PFSK-1 (cell line): ENCODE data around the gene WNT4.

Experiments used
- FOXP2 ChIP-seq: optimal IDR thresholded peaks from 2 replicates; pipeline ENCODE3; 2011; ENCODE audit warnings: borderline replicate concordance, control low read depth, inconsistent platforms; ENCODE audit not compliant: insufficient read depth; ENCODE audit errors: extremely low read length, extremely low read depth
- POLR2AphosphoS5 ChIP-seq: IDR thresholded peaks from 2 replicates; pipeline ENCODE4 v1.6.1; 2012; ENCODE audit warnings: low read depth, mild to moderate bottlenecking, control low read depth, low read length, moderate library complexity
- SIN3A ChIP-seq: IDR thresholded peaks from 2 replicates; pipeline ENCODE4 v1.6.1; 2012; ENCODE audit warnings: mild to moderate bottlenecking, low read length, moderate library complexity, borderline replicate concordance; ENCODE audit not compliant: insufficient read depth
- TAF1 ChIP-seq: IDR thresholded peaks from 2 replicates; pipeline ENCODE4 v1.6.1; 2012; ENCODE audit warnings: low read length, control low read depth, borderline replicate concordance; ENCODE audit not compliant: insufficient read depth
- TF ChIP-seq, protein P1 (sequence below), 2 experiments: IDR thresholded peaks; 2 replicates each; pipeline versions ENCODE4 v1.6.1 to v1.8.0; 2011 to 2012; ENCODE audit warnings: low read depth in 2 of 2, low read length in 2 of 2, control low read depth in 1 of 2, inconsistent platforms in 1 of 2, mild to moderate bottlenecking in 1 of 2, moderate library complexity in 1 of 2; ENCODE audit not compliant: insufficient read depth in 1 of 2

The WNT4 gene

DNA sequence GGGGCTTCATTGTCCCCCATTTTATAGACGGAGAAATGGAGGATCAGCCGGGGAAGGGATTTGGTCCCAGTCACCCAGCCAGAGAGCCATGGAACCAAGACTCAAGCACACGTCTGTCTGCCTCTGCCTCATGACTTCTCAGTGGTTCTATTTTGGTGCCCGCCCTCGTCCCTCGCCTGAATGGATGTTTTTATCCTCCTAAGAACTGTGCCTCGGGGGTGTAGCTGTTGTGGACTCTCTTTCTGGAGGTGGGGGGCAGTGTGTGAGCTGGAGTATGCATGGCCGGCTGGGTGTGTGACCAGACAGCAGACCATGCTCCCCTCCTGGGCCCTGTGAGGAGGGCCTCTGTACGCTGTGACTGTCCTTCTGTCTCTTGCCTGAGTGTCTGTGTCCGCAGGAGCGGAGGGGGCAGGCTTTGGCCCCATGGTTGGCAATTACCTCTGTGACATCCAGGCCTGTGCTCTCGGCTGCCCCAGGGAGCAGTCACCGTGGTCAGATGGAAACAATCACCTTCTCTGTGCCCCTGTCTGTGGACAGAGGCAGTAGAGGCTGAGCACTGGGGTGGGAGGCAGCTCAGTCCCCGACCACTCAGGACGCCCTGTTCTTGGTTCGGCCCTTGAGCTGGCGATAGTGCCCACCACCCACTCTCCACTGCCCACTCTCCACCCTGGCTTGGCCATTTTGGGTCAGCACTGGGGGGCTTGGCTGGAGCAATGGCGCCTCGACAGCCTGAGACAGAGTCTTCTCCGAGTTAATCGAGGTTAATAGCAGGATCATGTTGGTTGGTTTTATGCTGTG, 20.4 kb downstream of the WNT4 start:
- no peak for TF ChIP-seq POLR2AphosphoS5
- no peak for TF ChIP-seq TAF1
- no peak for TF ChIP-seq FOXP2
- TF ChIP-seq, protein P1, sequence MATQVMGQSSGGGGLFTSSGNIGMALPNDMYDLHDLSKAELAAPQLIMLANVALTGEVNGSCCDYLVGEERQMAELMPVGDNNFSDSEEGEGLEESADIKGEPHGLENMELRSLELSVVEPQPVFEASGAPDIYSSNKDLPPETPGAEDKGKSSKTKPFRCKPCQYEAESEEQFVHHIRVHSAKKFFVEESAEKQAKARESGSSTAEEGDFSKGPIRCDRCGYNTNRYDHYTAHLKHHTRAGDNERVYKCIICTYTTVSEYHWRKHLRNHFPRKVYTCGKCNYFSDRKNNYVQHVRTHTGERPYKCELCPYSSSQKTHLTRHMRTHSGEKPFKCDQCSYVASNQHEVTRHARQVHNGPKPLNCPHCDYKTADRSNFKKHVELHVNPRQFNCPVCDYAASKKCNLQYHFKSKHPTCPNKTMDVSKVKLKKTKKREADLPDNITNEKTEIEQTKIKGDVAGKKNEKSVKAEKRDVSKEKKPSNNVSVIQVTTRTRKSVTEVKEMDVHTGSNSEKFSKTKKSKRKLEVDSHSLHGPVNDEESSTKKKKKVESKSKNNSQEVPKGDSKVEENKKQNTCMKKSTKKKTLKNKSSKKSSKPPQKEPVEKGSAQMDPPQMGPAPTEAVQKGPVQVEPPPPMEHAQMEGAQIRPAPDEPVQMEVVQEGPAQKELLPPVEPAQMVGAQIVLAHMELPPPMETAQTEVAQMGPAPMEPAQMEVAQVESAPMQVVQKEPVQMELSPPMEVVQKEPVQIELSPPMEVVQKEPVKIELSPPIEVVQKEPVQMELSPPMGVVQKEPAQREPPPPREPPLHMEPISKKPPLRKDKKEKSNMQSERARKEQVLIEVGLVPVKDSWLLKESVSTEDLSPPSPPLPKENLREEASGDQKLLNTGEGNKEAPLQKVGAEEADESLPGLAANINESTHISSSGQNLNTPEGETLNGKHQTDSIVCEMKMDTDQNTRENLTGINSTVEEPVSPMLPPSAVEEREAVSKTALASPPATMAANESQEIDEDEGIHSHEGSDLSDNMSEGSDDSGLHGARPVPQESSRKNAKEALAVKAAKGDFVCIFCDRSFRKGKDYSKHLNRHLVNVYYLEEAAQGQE (IDR thresholded peaks at IDR 0.05; ENCODE audit: insufficient read depth in 1 of 2, low read depth in 2 of 2, low read length in 2 of 2): no peak
- TF ChIP-seq SIN3A: no peak

DNA sequence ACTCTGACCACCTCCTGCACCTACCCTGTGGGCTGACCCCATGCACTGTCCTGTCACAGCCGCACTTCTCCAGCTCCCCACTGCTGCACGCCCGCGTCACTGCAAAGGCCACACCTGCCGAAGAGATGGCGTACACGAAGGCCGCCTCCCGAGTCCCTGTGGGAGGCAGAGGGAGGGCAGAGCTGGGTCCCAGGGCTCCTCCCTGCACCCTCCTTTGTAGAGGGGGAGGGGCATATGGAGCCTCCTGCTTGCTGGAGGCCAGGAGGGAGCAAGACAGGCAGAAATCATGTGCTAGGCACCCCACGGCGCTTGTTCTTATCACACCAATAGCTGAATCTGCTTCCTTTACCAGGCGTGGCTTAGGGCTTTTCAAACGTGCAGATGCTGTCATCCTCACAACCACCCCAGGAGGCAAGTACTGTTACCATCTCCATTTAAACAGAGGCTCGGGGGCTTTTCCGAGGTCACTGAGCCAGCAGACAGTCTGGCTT, 21.4 kb downstream of the WNT4 start:
- TF ChIP-seq TAF1 (no peak), SIN3A (no peak), FOXP2 (no peak), POLR2AphosphoS5 (no peak)
- TF ChIP-seq, protein P1 (IDR thresholded peaks at IDR 0.05; ENCODE audit: insufficient read depth in 1 of 2, low read depth in 2 of 2, low read length in 2 of 2): no peak

DNA sequence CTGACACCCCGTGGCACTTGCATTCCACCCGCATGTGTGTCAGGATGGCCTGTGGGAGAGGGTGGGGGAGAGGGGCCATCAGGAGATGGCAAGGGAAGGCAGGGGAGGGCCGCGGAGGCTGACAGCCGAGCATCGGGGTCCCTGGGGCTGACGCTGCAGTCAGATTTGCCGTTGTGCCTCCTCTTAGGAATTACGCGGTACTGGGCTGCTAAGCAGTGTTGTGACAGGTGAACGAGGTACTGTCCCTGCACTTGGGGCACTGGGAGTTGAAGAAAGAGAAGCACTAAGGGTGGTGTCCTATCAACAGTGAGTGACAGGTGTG, 22.5 kb downstream of the WNT4 start:
- TF ChIP-seq TAF1 (no peak), FOXP2 (no peak), POLR2AphosphoS5 (no peak), SIN3A (no peak)
- TF ChIP-seq, protein P1 (IDR thresholded peaks at IDR 0.05; ENCODE audit: insufficient read depth in 1 of 2, low read depth in 2 of 2, low read length in 2 of 2): no peak

DNA sequence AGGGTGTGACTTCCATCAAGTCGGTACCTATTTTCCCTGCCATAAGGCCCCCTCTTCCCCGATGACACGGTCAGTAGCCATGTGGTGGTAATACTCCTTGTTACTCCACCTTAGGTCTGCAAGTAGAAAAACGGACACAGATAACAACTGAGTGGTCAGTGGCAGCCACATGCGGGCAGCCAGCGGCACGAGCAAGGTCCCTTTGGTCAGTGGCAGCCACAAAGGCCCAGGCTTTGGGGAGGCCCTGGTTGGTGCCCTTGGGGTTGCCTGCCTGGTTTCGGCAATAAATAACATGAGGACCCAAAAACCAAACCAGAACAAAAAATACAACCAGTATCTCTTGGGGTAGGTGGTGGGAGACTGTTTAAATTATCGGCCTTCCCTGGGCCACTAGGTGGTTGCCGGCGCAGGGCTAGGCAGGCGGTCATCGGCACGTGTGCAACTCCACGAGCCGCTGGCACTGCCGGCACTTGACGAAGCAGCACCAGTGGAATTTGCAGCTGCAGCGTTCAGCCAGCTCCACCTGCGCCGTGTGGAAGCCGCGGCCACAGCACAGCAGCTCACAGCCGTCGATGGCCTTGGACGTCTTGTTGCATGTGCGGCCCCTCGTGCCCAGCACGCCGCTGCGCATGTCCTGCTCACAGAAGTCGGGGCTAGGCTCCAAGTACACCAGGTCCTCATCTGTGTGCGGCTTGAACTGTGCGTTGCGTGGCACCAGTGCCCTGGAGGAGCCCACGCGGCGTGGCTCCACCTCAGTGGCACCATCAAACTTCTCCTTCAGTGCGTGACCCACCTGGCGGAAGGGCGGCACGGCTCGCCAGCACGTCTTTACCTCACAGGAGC, 23.1 kb downstream of the WNT4 start:
- no peak for TF ChIP-seq POLR2AphosphoS5
- no peak for TF ChIP-seq SIN3A
- no peak for TF ChIP-seq FOXP2
- TF ChIP-seq, protein P1 (IDR thresholded peaks at IDR 0.05; ENCODE audit: insufficient read depth in 1 of 2, low read depth in 2 of 2, low read length in 2 of 2): no peak
- TF ChIP-seq TAF1: no peak
